Stimulated activated CD4-positive, alpha-beta T cell treated with anti-CD3 and anti-CD28 coated beads, Interleukin-15, amount 100 ng/mL, for 24 hours (primary cell): ENCODE results near the gene FARS2.

Experiments
- DNase-seq: peaks from one replicate; pipeline ENCODE4 v3.0.0-alpha.2; 2020

Gene FARS2

DNA sequence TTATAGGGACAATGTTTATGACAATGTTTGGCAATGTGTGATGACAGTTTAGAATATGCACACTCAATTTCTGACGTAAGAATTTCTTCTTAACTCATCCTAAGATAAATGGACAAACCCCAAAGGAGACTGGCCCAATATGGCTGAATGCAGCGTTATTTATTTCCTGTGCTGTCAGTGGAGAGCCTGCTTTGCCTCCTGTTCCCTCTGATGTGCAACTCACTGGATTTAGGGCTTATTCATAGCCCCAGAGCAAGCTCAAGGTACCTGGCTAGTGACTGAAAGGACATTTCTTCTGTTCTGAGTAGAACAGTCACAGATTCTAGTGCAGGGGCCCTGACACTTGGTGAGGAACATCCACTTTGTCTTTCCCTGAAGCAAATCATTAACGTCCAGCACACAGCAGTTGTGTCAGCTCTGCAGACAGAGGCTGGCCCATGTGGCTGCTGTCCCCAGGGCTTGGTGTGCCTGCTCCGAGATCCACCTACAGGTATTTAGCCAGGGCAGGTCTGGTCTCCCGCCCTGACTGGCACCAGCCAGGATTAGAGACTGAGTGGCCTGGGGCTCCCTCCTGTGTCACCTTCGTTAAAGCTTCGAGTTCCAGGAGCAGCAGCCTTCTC is 64.8 kb downstream of the FARS2 start:
- DNase-seq: no peak

DNA sequence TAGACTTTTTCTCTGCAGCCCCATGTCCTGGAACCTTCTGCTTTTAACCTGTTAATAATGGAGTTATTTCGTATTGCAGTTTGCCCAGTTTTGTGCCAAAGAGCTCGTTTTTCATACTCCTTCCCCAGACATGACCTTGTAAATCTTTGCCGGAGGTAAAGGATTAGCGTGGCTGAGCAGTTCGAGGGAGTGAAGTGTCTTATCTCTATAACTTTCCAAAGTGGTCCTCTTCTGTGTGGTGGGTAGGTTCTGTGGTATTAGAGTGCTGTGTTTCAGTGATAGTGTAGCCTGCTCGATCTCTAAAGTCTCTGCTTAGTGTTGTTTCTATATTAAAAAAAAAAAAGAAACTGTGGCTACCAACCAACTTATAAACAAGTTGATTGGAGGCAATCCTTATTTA is 67.5 kb downstream of the FARS2 start:
- DNase-seq: no peak

- DNase-seq: no peak
Observed at GRCh38 chr6:5331845-5332442, 70.6 kb downstream of the FARS2 start.

DNA sequence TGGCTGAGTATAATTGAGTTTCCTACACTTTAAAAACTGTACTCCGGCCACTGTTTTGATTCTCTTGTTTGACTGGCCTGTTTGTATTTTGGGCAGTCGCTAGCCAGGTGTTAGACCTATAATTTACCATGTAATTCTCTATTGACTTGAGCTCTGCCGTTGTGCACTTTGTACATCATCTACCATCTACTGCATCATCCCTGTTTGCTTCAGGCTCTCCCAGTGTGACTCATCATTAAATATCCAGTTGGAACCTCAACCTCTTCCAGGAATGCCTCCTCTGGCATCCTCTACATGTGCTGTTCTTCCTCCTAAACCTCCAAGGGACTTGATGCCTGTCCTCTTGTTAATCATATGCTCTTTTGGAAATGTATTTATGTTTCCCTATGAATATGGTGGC is 72.3 kb downstream of the FARS2 start:
- DNase-seq: no peak

DNA sequence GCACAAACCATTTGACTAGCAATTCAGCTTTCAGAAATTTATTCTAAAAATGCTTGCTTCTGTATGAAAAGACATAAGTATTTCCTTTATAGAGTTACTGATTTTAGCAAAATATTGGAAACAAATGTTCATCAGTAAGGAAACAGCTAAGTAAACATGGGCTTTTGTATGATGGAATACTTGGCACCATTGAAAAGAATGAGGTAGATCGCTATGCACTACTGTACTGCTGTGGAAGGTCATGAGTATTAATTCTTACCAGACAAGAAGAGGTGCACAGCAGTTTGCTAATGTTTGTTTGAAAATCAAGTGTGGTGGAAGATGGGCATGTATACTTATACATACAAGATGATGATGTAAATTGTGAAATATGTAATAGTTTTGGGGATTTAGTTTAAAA is 73.0 kb downstream of the FARS2 start:
- no peak for DNase-seq

- DNase-seq: no peak
Observed at GRCh38 chr6:5335020-5335419, 73.7 kb downstream of the FARS2 start.

GRCh38 chr6:5337573-5337972 is 76.3 kb downstream of the FARS2 start:
- DNase-seq: no peak

DNA sequence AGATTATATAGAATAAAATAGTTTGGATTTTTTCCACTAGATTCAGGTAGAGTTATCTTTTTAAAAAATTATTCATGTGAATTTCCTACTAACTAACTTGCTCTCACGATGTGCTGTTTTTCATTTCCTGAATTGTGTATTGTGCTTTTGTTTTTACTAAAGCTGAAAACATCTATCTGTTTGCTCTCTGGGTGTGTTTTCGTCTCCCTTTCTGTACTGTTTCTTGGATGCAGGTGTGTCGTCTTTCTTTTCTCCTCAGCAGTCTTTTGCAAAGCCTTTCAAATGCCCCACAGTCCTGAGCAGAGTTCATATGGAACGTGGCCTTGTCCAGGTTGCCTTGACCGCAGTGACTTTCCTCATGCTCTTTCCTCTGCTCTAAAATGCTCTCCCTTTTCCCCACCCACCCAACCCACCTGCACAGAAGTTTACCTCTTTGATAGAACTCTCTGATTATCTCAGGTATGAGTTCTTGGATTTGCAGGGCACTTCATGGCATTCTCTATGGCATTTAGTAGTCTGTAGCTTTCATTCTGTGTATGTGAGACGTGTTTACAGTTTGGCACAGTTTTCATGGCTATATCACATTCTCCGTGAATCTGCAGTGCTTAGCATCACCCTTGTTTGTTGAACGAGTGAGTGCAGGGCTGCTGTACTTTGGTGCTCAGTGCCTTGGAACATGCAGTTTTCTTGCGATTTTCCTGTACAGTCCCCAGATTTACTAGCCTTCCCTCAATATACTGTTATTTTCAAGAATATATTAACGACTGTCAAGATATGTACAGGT is 77.1 kb downstream of the FARS2 start:
- DNase-seq: no peak

DNA sequence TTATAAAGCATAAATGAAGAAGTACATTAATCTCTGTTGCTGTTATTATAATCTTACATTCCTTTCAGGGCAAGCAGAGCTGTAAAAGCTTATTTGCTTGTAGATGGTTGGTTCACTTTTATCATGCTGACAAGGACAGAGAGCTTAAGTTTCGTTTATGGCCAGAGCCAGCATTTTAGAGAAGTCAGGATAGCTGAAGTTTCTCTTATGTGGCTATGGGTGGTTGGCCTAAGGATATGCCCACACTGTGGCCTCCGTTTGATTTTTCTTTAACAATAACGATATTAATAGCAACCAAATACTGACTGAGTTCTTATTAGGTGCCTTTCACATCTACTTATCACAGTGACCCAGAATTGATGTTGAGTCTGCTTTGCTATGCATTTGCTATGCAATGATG is 78.5 kb downstream of the FARS2 start:
- no peak for DNase-seq

- no peak for DNase-seq
Observed at GRCh38 chr6:5341845-5342244, 80.5 kb downstream of the FARS2 start.

- DNase-seq: no peak
Observed at GRCh38 chr6:5343998-5344397, 82.7 kb downstream of the FARS2 start.

- DNase-seq: no peak
Observed at GRCh38 chr6:5345324-5345723, 84.0 kb downstream of the FARS2 start.

- no peak for DNase-seq
Observed at GRCh38 chr6:5351552-5352210, 90.4 kb downstream of the FARS2 start.

GRCh38 chr6:5353971-5354370 is 92.7 kb downstream of the FARS2 start:
- DNase-seq: no peak

- DNase-seq: no peak
Observed at GRCh38 chr6:5357486-5357885, 96.2 kb downstream of the FARS2 start.

- no peak for DNase-seq
Observed at GRCh38 chr6:5359417-5359816, 98.1 kb downstream of the FARS2 start.

DNA sequence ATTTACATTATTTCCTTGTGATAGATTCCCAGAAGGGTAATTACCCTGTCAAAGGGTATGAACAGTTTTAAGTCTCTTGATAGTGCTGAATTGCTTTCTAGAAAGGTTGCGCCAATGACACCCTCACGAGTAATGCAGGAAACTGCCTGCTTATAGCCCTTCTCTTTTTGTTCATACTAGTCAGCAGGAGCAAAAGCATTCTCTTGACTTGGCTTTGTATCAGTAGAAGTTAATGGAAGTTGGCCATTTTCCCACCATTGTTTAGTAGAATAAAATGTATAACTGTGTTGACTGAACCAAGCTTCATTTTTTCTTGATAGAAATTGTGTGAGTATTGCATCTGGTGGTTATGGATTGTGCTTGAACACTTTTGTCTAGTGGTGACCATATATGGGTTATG is 100.1 kb downstream of the FARS2 start:
- DNase-seq: no peak

GRCh38 chr6:5365436-5366195 is 104.3 kb downstream of the FARS2 start:
- no peak for DNase-seq

DNA sequence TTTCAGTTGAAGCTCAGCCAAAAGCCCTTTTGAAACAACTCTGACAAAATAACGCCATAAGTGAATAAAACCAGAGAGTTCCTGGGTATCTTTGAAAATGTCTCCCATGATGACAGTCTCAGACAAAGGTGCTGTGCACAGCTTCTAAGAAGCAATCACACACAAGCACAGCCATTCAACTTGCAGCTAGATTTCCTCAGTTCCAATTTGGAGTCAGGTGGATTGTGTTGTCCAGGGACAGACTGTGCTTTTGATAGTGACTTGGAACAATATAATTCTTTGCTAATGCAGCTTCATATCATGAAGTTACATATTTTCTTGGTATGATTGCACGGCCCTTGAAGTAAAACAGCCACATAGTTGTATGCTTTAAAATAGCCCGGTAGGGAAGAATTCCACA is 105.6 kb downstream of the FARS2 start:
- no peak for DNase-seq

DNA sequence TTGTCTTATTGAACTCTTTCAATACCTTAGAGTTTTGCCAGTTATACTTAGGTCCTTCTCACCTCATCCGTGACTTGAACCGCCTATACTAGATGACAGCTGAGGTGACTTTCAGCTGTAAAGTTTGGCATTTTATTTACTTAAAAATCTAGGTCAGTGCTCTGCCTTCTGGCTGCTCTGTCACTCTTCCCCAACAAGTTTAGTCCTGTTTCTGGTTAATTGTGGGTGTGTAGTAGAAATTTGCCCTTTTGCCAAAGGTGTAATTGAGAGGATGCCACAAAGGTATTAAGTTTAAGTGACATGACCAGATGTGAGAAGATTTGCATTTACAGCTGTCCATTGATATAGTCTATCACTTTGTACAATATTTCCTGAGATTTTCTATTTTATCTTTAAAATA is 106.2 kb downstream of the FARS2 start:
- DNase-seq: no peak

DNA sequence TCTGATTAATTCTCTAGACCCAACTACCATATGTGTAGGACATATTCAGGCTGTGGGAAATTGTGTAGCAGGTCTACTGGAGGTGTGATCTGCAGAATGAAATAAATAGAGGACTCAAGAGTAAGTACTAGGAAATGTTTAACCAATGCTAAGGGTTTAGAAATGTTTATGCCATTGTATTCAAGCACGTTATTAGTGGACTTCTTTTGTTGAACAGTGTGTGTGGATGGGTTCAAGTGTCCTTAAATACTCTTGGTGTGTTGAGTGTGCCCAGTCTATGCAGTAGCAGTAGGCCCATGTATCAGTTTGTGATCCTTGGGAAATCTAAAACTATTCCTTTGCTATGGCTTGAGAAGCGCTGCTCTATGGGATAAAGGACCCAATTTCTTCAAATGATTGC is 112.1 kb downstream of the FARS2 start:
- no peak for DNase-seq

DNA sequence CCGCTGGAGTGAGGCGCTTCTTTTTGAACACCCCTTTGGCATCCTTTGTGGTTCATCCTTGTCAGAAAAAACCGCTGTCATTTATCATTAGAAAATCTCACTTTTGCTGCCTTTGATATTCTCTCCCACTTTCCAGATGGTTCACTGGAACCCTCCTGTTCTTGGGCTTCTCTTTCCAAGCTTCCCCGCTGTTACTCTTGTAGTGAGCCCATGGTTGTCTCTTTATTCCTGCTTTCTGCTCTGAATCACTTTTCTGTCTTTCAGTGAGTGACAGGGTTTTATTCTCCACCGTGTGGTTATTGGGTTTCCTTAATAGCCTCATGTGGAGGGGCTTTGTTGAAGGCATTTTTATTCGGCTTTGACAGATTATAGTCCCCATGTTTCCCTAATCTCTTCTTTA is 117.0 kb downstream of the FARS2 start:
- no peak for DNase-seq

- peak; percentile 15 for DNase-seq
Observed at GRCh38 chr6:5379647-5380242, 118.4 kb downstream of the FARS2 start.
